Ecto neural progenitor cell (in vitro differentiated cells): ENCODE data around the gene KDM3B.
"Not testable (repeated sequence)": the region's sequence is repeated elsewhere in the genome, so short reads cannot be mapped to it uniquely, and the experiment has no call there.

Source experiments
- DNase-seq: peaks from one replicate; pipeline ENCODE4 v3.0.0-alpha.2; 2018; ENCODE audit warnings: low spot score

The KDM3B gene

DNA sequence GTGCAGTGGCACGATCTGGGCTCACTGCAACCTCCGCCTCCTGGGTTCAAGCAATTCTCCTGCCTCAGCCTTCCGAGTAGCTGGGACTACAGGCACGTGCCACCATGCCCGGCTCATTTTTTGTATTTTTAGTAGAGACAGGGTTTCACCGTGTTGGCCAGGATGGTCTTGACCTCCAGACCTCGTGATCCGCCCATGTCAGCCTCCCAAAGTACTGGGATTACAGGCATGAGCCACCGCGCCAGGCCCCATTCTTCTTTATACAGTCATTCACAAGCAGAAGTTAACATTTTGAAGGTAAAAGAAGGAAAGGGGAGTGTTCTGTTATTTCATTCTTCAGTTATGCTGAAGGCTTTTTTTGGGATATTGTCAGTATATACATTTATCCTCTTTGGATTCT is 37.4 kb downstream of the KDM3B start:
- not testable (repeated sequence) for DNase-seq

GRCh38 chr5:138391859-138392386 is 39.4 kb downstream of the KDM3B start:
- DNase-seq, result no peak

GRCh38 chr5:138402640-138403039 is 50.2 kb downstream of the KDM3B start:
- no peak for DNase-seq

GRCh38 chr5:138408023-138408422 is 55.5 kb downstream of the KDM3B start:
- no peak for DNase-seq

GRCh38 chr5:138410996-138411640 is 58.6 kb downstream of the KDM3B start:
- not testable (repeated sequence) for DNase-seq

DNA sequence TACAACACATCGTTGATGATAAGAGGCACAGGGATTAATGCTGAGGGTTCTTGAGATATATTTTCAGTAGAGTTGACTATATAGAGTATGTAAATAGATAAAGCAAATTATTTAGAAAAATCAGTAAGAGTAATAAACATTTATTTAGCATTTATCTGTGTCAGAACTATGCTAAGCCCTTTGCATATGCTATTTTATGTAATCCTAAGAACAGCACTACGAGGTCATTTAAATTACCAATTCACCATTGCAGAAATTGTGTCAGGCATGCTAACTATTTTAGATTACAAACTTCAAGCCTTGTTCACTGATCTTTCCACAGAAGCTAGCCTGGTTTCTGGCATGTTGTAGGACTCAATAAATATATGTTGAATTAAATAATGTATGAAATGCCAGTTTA is 66.0 kb downstream of the KDM3B start:
- DNase-seq, result no peak

GRCh38 chr5:138425079-138425478 is 72.6 kb downstream of the KDM3B start:
- no peak for DNase-seq

DNA sequence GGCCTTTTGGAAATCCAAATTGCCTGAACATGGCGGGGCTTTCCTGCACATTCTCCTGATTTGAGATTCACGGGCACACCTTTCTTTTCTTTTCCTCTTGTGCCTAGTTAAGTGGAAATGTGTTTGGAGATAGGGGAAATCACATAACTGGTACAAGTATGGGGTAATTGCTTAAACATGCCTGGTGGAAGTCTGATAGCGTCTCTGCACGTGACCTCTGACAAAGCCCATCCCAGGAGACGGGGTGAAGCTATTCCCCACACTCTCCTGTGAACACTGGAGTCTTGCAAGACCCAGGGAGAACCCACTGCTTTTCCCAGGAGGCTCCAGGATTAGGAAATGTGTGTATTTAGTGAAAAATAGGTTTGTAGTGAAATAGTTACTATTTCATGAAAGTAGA is 83.5 kb downstream of the KDM3B start:
- DNase-seq, result no peak

- no peak for DNase-seq
Measured at GRCh38 chr5:138438003-138438723, 85.7 kb downstream of the KDM3B start.

DNA sequence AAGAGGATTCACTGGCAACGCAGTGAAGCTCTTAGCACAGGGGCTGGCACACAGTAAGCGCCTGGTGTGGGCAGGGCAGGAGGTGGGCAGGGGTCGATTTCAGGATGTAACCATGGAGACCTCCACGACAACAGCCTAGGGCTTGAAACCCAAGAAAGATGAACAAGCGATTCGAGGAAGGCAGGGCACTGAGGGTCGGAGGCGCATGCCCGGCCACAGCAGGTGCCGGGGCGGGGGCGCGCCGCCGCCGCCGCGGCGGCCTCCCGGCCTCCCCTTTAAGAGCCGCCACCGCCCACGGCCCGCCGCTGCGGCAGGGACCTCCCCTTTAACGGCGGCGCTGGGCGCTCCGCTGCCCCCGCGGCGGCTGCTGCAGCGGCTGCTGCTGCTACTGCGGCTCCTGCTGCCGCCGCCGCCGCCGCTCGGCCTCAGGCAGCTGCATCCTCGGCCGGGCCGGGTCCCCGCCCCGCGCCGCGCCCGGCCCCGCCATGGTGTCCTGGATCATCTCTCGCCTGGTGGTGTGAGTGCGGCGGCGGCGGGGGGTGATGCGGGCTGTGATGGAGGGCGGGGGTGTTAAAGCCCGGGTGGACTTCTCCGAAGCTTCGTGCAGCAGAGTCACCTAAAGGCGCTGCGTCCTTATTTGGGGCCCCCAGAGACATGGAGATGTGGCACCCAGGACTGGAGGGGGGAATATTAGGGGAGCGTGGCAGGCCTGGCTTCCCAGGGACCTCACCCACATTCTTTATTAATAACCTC is 86.4 kb downstream of the KDM3B start, which contains the start of gene REEP2:
Gene REEP2 (plus strand): TSS at position 334 of the 753 bp plus-strand sequence. CDS start 152 bp downstream, at position 486.
- peak; percentile 86 for DNase-seq

GRCh38 chr5:138439477-138440158 is 87.1 kb downstream of the KDM3B start:
- no peak for DNase-seq

- DNase-seq, result no peak
Measured at GRCh38 chr5:138440159-138441073, 87.9 kb downstream of the KDM3B start.

DNA sequence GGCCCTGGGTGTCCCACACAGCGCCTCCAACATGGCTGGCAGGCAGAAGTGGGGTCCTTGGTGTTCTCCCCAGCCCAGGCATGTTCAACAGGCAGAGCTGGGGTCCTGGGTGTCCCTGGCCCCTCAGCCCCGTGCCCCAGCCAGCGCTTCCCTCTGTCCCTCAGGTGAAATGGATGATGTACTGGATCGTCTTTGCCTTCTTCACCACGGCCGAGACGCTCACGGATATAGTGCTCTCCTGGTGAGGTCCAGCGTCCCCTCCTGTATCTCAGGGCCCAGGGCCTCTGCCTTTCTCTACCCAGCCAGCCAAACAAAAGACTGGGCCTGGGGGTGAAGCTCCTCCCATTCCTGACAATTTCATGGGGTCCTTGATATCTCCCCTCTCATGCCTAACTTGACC is 88.7 kb downstream of the KDM3B start:
- DNase-seq, result no peak

- DNase-seq, result no peak
Measured at GRCh38 chr5:138444078-138444773, 91.7 kb downstream of the KDM3B start.

DNA sequence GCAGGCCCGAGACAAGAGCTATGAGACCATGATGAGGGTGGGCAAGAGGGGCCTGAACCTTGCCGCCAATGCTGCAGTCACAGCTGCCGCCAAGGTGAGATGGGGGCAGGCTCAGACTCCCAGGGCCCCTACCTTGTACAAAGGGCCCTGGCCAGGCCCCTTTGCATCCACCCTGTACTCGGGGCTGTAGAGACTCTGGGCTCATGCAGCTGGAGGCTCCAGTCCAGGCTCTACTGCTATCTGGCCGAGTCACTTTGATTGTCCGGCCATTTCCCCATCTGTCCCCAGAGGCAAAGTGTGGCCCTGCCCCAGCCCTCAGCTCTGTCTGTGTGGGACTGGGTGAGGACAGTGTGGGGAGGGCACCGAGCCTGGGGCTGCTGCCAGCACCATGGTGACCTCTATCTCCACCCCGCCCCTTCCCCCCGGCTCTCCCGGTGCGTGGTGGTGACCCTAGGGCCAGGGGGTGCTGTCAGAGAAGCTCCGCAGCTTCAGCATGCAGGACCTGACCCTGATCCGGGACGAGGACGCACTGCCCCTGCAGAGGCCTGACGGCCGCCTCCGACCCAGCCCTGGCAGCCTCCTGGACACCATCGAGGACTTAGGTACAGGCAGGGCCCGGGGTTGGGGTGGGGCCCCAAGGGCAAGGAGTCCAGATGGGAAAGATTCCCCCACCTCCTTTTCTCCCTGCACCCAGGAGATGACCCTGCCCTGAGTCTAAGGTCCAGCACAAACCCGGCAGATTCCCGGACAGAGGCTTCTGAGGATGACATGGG is 92.5 kb downstream of the KDM3B start:
- no peak for DNase-seq

- DNase-seq, result no peak
Measured at GRCh38 chr5:138445547-138446271, 93.2 kb downstream of the KDM3B start.

GRCh38 chr5:138448070-138448469 is 95.6 kb downstream of the KDM3B start:
- no peak for DNase-seq

GRCh38 chr5:138448481-138449398 is 96.3 kb downstream of the KDM3B start:
- peak; percentile 57 for DNase-seq
